ENCODE measurements around the gene MICAL1. TPM values are rescaled to one million over a fixed set of nuclear protein-coding genes. Genes with fewer than 3 reads are reported as not detected.

MICAL1 gene
- total RNA-seq, 4 donors from 2014 or later, result 22.0 to 45.9 (median 28.8) TPM

DNA sequence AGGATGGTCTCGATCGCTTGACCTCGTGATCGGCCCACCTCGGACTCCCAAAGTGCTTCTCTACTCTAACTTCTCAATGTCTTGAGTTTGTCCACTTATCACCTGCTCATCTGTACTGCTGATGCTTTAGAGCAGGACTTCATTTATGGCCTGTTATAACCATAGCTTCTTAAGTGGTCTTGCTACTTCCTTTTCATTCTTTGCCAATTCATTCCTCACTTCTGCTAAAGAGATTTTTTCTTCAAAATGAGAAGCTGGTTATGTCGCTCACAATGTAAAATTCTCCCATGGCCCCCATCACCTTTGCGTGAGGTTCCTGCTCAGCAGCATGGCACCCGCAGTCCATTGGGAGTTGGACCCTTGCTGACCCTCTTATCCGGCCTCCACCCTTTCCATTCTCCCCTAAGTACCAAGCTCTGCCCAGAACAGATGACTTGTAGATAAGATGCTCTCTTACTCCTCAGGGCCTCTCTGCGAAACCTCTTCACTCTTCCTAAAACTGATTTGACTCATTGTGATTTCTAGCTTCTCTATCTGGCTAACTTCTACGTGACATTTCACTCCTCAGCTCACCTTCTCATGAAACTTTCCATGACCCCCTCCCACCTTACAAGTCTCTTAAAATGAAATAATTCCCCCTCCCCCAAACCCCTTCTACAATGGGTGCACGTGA lies 59.4 kb downstream of the MICAL1 start:
- Histone ChIP-seq H3K36me3 (no peaks in the 10 kb centered on the region), H3K27ac (no peak overlapping the region), H3K4me1 (peaks cover 9% of the 10 kb centered on the region), H3K9me3 (no peaks in the 10 kb centered on the region), H3K4me3 (no peak overlapping the region), H3K27me3 (no peaks in the 10 kb centered on the region)
- DNase-seq (ENCODE audit: low spot score in 2 of 2), result no peak
- 94% methylated on average over 12 of the region's 12 CpGs for WGBS
- TF ChIP-seq POLR2AphosphoS5 (IDR thresholded peaks at IDR 0.05) (no peak), EP300 (IDR thresholded peaks at IDR 0.05) (no peak), POLR2A (IDR thresholded peaks at IDR 0.05) (no peak)
- TF ChIP-seq, protein P1, sequence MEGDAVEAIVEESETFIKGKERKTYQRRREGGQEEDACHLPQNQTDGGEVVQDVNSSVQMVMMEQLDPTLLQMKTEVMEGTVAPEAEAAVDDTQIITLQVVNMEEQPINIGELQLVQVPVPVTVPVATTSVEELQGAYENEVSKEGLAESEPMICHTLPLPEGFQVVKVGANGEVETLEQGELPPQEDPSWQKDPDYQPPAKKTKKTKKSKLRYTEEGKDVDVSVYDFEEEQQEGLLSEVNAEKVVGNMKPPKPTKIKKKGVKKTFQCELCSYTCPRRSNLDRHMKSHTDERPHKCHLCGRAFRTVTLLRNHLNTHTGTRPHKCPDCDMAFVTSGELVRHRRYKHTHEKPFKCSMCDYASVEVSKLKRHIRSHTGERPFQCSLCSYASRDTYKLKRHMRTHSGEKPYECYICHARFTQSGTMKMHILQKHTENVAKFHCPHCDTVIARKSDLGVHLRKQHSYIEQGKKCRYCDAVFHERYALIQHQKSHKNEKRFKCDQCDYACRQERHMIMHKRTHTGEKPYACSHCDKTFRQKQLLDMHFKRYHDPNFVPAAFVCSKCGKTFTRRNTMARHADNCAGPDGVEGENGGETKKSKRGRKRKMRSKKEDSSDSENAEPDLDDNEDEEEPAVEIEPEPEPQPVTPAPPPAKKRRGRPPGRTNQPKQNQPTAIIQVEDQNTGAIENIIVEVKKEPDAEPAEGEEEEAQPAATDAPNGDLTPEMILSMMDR (IDR thresholded peaks at IDR 0.05), result no peak

Other genes with a start within 250 kb of the MICAL1 start
- 100 to 1,000 TPM; 122 to 174 (median 139) TPM for gene CD164, start 73.3 kb downstream of the MICAL1 start, total RNA-seq
- gene PPIL6, start 15.1 kb downstream of the MICAL1 start, total RNA-seq, result 1 to 10 TPM; 1.7 to 7.9 (median 3.2) TPM
- 10 to 100 TPM; 21.8 to 34.5 (median 28.1) TPM for gene SMPD2, start 15.0 kb downstream of the MICAL1 start, total RNA-seq
- gene ZBTB24, start 27.4 kb upstream of the MICAL1 start, total RNA-seq, result 10 to 100 TPM in 3 of 4 donors, 1 to 10 TPM in 1; 8.1 to 11.6 (median 11.2) TPM
- 1 to 10 TPM; 3.1 to 9.5 (median 6.3) TPM for gene AK9, start 235.4 kb upstream of the MICAL1 start, total RNA-seq
- gene FIG4, start 235.5 kb upstream of the MICAL1 start, total RNA-seq, result 10 to 100 TPM in 3 of 4 donors, 1 to 10 TPM in 1; 7.9 to 17.5 (median 11.7) TPM